ENCODE data around the gene TRAPPC8. TPM values are rescaled to one million over a fixed set of nuclear protein-coding genes. Genes with fewer than 3 reads are reported as not detected.
A peak's percentile ranks its signal among the peaks of the same experiment; 100 is the strongest.

The TRAPPC8 gene
- total and polyA plus RNA-seq, 10 of the 15 experiments (the other 5 are each of a cell fraction or from before 2014, with no cell fraction given), result 13.0 to 75.4 (median 24.8) TPM

GRCh38 chr18:31943878-31944816, 1.2 kb upstream of the TRAPPC8 start:
- TF ChIP-seq, protein P1, sequence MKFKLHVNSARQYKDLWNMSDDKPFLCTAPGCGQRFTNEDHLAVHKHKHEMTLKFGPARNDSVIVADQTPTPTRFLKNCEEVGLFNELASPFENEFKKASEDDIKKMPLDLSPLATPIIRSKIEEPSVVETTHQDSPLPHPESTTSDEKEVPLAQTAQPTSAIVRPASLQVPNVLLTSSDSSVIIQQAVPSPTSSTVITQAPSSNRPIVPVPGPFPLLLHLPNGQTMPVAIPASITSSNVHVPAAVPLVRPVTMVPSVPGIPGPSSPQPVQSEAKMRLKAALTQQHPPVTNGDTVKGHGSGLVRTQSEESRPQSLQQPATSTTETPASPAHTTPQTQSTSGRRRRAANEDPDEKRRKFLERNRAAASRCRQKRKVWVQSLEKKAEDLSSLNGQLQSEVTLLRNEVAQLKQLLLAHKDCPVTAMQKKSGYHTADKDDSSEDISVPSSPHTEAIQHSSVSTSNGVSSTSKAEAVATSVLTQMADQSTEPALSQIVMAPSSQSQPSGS (IDR thresholded peaks at IDR 0.05; ENCODE audit: low read length), result 0 out of 2 replicates have a peak, but pooled peaks have one; percentile 22
- TF ChIP-seq RB1 (IDR thresholded peaks at IDR 0.05; ENCODE audit: borderline replicate concordance) (no peak), BRCA1 (IDR thresholded peaks at IDR 0.05; ENCODE audit: low read depth, low read length) (no peak)

More at GRCh38 chr18:31943878-31944816, 1.2 kb upstream of the TRAPPC8 start:
- peaks cover 32% of the 10 kb centered on the region for H3K79me2 ChIP-seq (ENCODE audit: control insufficient read depth, insufficient read depth, low read length)
- TSS peak; percentile 87 for BruUV-seq (replicated peaks)
- FAIRE-seq (peak; percentile 18), DNase-seq (ENCODE audit: low read depth, low spot score) (no peak), ATAC-seq (no peak)
- peak overlapping the region; percentile 98 for H3K4me2 ChIP-seq (ENCODE audit: control insufficient read depth, insufficient read depth)
- H3K27ac ChIP-seq (ENCODE audit: control insufficient read depth, insufficient read depth), result peak overlapping the region; percentile 54
- H3K36me3 ChIP-seq (ENCODE audit: control insufficient read depth in 2 of 2, insufficient read depth in 2 of 2, low read length in 1 of 2), result no peaks in the 10 kb centered on the region
- no peaks in the 10 kb centered on the region for H3K9me3 ChIP-seq (replicated peaks; ENCODE audit: control insufficient read depth, insufficient read depth, low read length)
- no peaks in the 10 kb centered on the region for H3K27me3 ChIP-seq (replicated peaks in 1 of 2; ENCODE audit: control insufficient read depth in 2 of 2, insufficient read depth in 2 of 2, low read length in 1 of 2)
- 4% methylated on average over 15 of the region's 15 CpGs for WGBS (ENCODE audit: insufficient coverage, insufficient replicate concordance, low lambda C conversion rate, missing lambda C conversion rate)
- peak overlapping the region; percentile 40 for H3K9ac ChIP-seq (ENCODE audit: control insufficient read depth, insufficient read depth, low read length)
- ChIA-PET CTCF (interaction anchor here (1.2 to 1.9 kb wide), 3 partner anchors 33 to 206 kb away, joined by 3 to 15 read pairs (median 3); no protein-coding TSS in a partner anchor), POLR2A (interaction anchor here (1.2 kb wide), 1 partner anchor 286 kb away, joined by 3 read pairs; no protein-coding TSS in a partner anchor), RAD21 (ENCODE audit: unreplicated experiment) (interaction anchor here (1.0 to 1.8 kb wide), 3 partner anchors 33 to 285 kb away, joined by 3 to 6 read pairs (median 4); no protein-coding TSS in a partner anchor), SMC1A (ENCODE audit: uncharacterized antibody, unreplicated experiment) (interaction anchor here (1.0 to 2.2 kb wide), 2 partner anchors 142 to 454 kb away, joined by 4 to 7 read pairs; no protein-coding TSS in a partner anchor)
- peak overlapping the region; percentile 70 for H3K4me3 ChIP-seq
- no peaks in the 10 kb centered on the region for H4K20me1 ChIP-seq (ENCODE audit: control insufficient read depth, insufficient read depth)
- H2AFZ ChIP-seq (ENCODE audit: control insufficient read depth, low read depth, low read length), result peak overlapping the region; percentile 82
- intact Hi-C loops (cut with micrococcal nuclease; ENCODE audit: unreplicated experiment), result loop anchor here (2.0 kb wide), 1 partner anchor 149 kb away; no protein-coding TSS in a partner anchor
- no peaks in the 10 kb centered on the region for H3K4me1 ChIP-seq (ENCODE audit: control insufficient read depth, insufficient read depth, low read length)
- in situ Hi-C loops (cut with MboI), result no loop called here
